ENCODE data around the gene THBS2. TPM values are rescaled to one million over a fixed set of nuclear protein-coding genes. Genes with fewer than 3 reads are reported as not detected.

Gene THBS2
- total and polyA plus RNA-seq, 2 of the 8 experiments (the other 6 are each of a cell fraction or from before 2014, with no cell fraction given) = 11.0 to 22.5 TPM

- TF ChIP-seq CHD7 (IDR thresholded peaks at IDR 0.05; ENCODE audit: insufficient replicate concordance, low read length) (no peak), RAD21 (IDR thresholded peaks at IDR 0.05 in 1 of 2, conservative IDR thresholded peaks at IDR 0.05 in 1 of 2; ENCODE audit: low read depth in 2 of 2, low read length in 2 of 2) (no peak), PHF8 (conservative IDR thresholded peaks at IDR 0.05; ENCODE audit: low read depth, low read length) (no peak), EP300 (IDR thresholded peaks at IDR 0.05; ENCODE audit: borderline replicate concordance in 1 of 2, low read depth in 2 of 2, low read length in 2 of 2) (no peak), KDM5A (IDR thresholded peaks at IDR 0.05; ENCODE audit: low read length) (no peak), MAFK (IDR thresholded peaks at IDR 0.05; ENCODE audit: low read depth, low read length) (no peak), CTBP2 (IDR thresholded peaks at IDR 0.05; ENCODE audit: borderline replicate concordance, insufficient read depth, insufficient read length, low read length) (no peak), BACH1 (IDR thresholded peaks at IDR 0.05; ENCODE audit: low read length) (no peak), SAP30 (IDR thresholded peaks at IDR 0.05; ENCODE audit: insufficient read depth, insufficient replicate concordance, low read length) (no peak)
Observed at GRCh38 chr6:169271877-169272216, 18.2 kb upstream of the THBS2 start (continued).

Measured in H1 (cell line).